Central memory CD8-positive, alpha-beta T cell (primary cell): ENCODE measurements around the gene TMEM200A.
"Not testable (repeated sequence)": the region's sequence is repeated elsewhere in the genome, so short reads cannot be mapped to it uniquely, and the experiment has no call there.

Experiments
- ATAC-seq: fragments of 150-1000 bp; cut with Tn5 transposase; replicated peaks from 2 replicates; pipeline ENCODE4 v1.10.0; 2022; ENCODE audit warnings: mild to moderate bottlenecking, moderate FRiP score, moderate number of reproducible peaks; ENCODE audit not compliant: poor library complexity, severe bottlenecking; ENCODE audit errors: extremely low read depth
- DNase-seq, 2 donors: peaks; one replicate each; pipeline ENCODE4 v3.0.0; 2021; ENCODE audit warnings: low spot score in 2 of 2
- H3K27ac Mint-ChIP-seq: one replicate; pipeline ENCODE4 v1.8.0; 2022; ENCODE audit warnings: low read depth, mild to moderate bottlenecking, moderate library complexity, mixed read lengths
- H3K27me3 Mint-ChIP-seq: one replicate; pipeline ENCODE4 v1.8.0; 2022; ENCODE audit warnings: mixed read lengths
- H3K36me3 Mint-ChIP-seq: one replicate; pipeline ENCODE4 v1.8.0; 2022; ENCODE audit warnings: mild to moderate bottlenecking, moderate library complexity, mixed read lengths; ENCODE audit not compliant: insufficient read depth
- H3K4me1 Mint-ChIP-seq: one replicate; pipeline ENCODE4 v1.8.0; 2022; ENCODE audit warnings: mixed read lengths
- H3K4me3 Mint-ChIP-seq: one replicate; pipeline ENCODE4 v1.8.0; 2022; ENCODE audit warnings: mild to moderate bottlenecking, moderate library complexity, mixed read lengths
- H3K9me3 Mint-ChIP-seq: one replicate; pipeline ENCODE4 v1.8.0; 2022; ENCODE audit warnings: mixed read lengths

The TMEM200A gene

GRCh38 chr6:130365166-130366106 is at the start of gene TMEM200A:
TSS of gene TMEM200A (plus strand) at chr6:130366017. CDS start at chr6:130440423, 74,406 bp downstream.
- Mint-ChIP-seq H3K27ac (peak within 1 kb of the TSS; percentile 58), H3K4me3 (peak within 1 kb of the TSS; percentile 75), H3K9me3 (peaks cover 5% of the 10 kb centered on the region), H3K27me3 (peaks cover 11% of the 10 kb centered on the region), H3K4me1 (peaks cover 11% of the 10 kb centered on the region), H3K36me3 (no peaks in the 10 kb centered on the region)
- DNase-seq (peak; percentile 14 to 23), ATAC-seq (peak; percentile 34)

- H3K9me3 Mint-ChIP-seq: no peaks in the 10 kb centered on the region
- ATAC-seq: no peak
- H3K27ac Mint-ChIP-seq: no peak overlapping the region
- no peak for DNase-seq
- no peaks in the 10 kb centered on the region for H3K27me3 Mint-ChIP-seq
- H3K4me1 Mint-ChIP-seq: no peaks in the 10 kb centered on the region
- no peak overlapping the region for H3K4me3 Mint-ChIP-seq
- H3K36me3 Mint-ChIP-seq: peaks cover 1% of the 10 kb centered on the region
These were observed 44.9 kb upstream of the TMEM200A start for GRCh38 chr6:130320908-130321307.

- Mint-ChIP-seq H3K27ac (no peak overlapping the region), H3K27me3 (no peaks in the 10 kb centered on the region), H3K4me1 (no peaks in the 10 kb centered on the region), H3K4me3 (no peak overlapping the region), H3K9me3 (no peaks in the 10 kb centered on the region), H3K36me3 (peaks cover 1% of the 10 kb centered on the region)
- DNase-seq: peak in 1 of 2 donors; percentile 17
- no peak for ATAC-seq
These were observed 43.0 kb upstream of the TMEM200A start for GRCh38 chr6:130322673-130323268.

GRCh38 chr6:130324657-130325056 is 41.2 kb upstream of the TMEM200A start:
- no peaks in the 10 kb centered on the region for H3K4me1 Mint-ChIP-seq
- no peaks in the 10 kb centered on the region for H3K9me3 Mint-ChIP-seq
- no peaks in the 10 kb centered on the region for H3K36me3 Mint-ChIP-seq
- DNase-seq (no peak), ATAC-seq (no peak)
- no peaks in the 10 kb centered on the region for H3K27me3 Mint-ChIP-seq
- H3K27ac Mint-ChIP-seq: no peak overlapping the region
- H3K4me3 Mint-ChIP-seq: no peak overlapping the region

- no peaks in the 10 kb centered on the region for H3K27me3 Mint-ChIP-seq
- no peaks in the 10 kb centered on the region for H3K9me3 Mint-ChIP-seq
- no peak overlapping the region for H3K27ac Mint-ChIP-seq
- H3K36me3 Mint-ChIP-seq: no peaks in the 10 kb centered on the region
- H3K4me3 Mint-ChIP-seq: no peak overlapping the region
- no peak for ATAC-seq
- no peak for DNase-seq
- no peaks in the 10 kb centered on the region for H3K4me1 Mint-ChIP-seq
These were observed 39.3 kb upstream of the TMEM200A start for GRCh38 chr6:130326496-130326895.

- no peaks in the 10 kb centered on the region for H3K4me1 Mint-ChIP-seq
- H3K4me3 Mint-ChIP-seq: no peak overlapping the region
- H3K27ac Mint-ChIP-seq: no peak overlapping the region
- H3K27me3 Mint-ChIP-seq: no peaks in the 10 kb centered on the region
- ATAC-seq: no peak
- no peak for DNase-seq
- no peaks in the 10 kb centered on the region for H3K36me3 Mint-ChIP-seq
- H3K9me3 Mint-ChIP-seq: no peaks in the 10 kb centered on the region
These were observed 28.3 kb upstream of the TMEM200A start for GRCh38 chr6:130337534-130337933.

GRCh38 chr6:130346324-130346723 is 19.5 kb upstream of the TMEM200A start:
- not testable (repeated sequence) for DNase-seq, H3K4me1 Mint-ChIP-seq, H3K36me3 Mint-ChIP-seq, H3K27ac Mint-ChIP-seq, H3K4me3 Mint-ChIP-seq, ATAC-seq, H3K9me3 Mint-ChIP-seq, H3K27me3 Mint-ChIP-seq

GRCh38 chr6:130354322-130354721 is 11.5 kb upstream of the TMEM200A start:
- Mint-ChIP-seq H3K9me3 (peaks cover 5% of the 10 kb centered on the region), H3K36me3 (no peaks in the 10 kb centered on the region), H3K4me1 (no peaks in the 10 kb centered on the region), H3K27ac (no peak overlapping the region), H3K4me3 (no peak overlapping the region), H3K27me3 (no peaks in the 10 kb centered on the region)
- DNase-seq (no peak), ATAC-seq (no peak)

- H3K36me3 Mint-ChIP-seq: no peaks in the 10 kb centered on the region
- no peaks in the 10 kb centered on the region for H3K4me1 Mint-ChIP-seq
- no peak for DNase-seq
- ATAC-seq: no peak
- H3K27me3 Mint-ChIP-seq: no peaks in the 10 kb centered on the region
- H3K27ac Mint-ChIP-seq: no peak overlapping the region
- no peak overlapping the region for H3K4me3 Mint-ChIP-seq
- peaks cover 9% of the 10 kb centered on the region for H3K9me3 Mint-ChIP-seq
These were observed 10.2 kb upstream of the TMEM200A start for GRCh38 chr6:130355572-130355971.

GRCh38 chr6:130357436-130357835 is 8.4 kb upstream of the TMEM200A start:
- Mint-ChIP-seq H3K4me3 (no peak overlapping the region), H3K27ac (no peak overlapping the region), H3K27me3 (no peaks in the 10 kb centered on the region), H3K36me3 (no peaks in the 10 kb centered on the region), H3K4me1 (no peaks in the 10 kb centered on the region), H3K9me3 (peaks cover 14% of the 10 kb centered on the region)
- DNase-seq (no peak), ATAC-seq (no peak)

GRCh38 chr6:130359736-130360135 is 6.1 kb upstream of the TMEM200A start:
- H3K4me3 Mint-ChIP-seq: no peak overlapping the region
- peaks cover 8% of the 10 kb centered on the region for H3K4me1 Mint-ChIP-seq
- H3K9me3 Mint-ChIP-seq: peaks cover 9% of the 10 kb centered on the region
- peaks cover 8% of the 10 kb centered on the region for H3K27me3 Mint-ChIP-seq
- no peak for DNase-seq
- H3K36me3 Mint-ChIP-seq: no peaks in the 10 kb centered on the region
- ATAC-seq: no peak
- no peak overlapping the region for H3K27ac Mint-ChIP-seq

- ATAC-seq (no peak), DNase-seq (no peak)
- H3K4me1 Mint-ChIP-seq: peaks cover 11% of the 10 kb centered on the region
- H3K36me3 Mint-ChIP-seq: no peaks in the 10 kb centered on the region
- H3K27me3 Mint-ChIP-seq: peaks cover 11% of the 10 kb centered on the region
- no peak overlapping the region for H3K27ac Mint-ChIP-seq
- H3K9me3 Mint-ChIP-seq: peaks cover 9% of the 10 kb centered on the region
- H3K4me3 Mint-ChIP-seq: no peak overlapping the region
These were observed 3.7 kb upstream of the TMEM200A start for GRCh38 chr6:130362128-130362527.

GRCh38 chr6:130364224-130364780 is 1.5 kb upstream of the TMEM200A start:
- peak overlapping the region; percentile 75 for H3K4me3 Mint-ChIP-seq
- H3K4me1 Mint-ChIP-seq: peaks cover 11% of the 10 kb centered on the region
- peaks cover 9% of the 10 kb centered on the region for H3K9me3 Mint-ChIP-seq
- peaks cover 11% of the 10 kb centered on the region for H3K27me3 Mint-ChIP-seq
- no peak overlapping the region for H3K27ac Mint-ChIP-seq
- H3K36me3 Mint-ChIP-seq: no peaks in the 10 kb centered on the region
- DNase-seq: no peak
- ATAC-seq: no peak
